ENCODE results near the gene CKAP5.

CKAP5 gene

DNA sequence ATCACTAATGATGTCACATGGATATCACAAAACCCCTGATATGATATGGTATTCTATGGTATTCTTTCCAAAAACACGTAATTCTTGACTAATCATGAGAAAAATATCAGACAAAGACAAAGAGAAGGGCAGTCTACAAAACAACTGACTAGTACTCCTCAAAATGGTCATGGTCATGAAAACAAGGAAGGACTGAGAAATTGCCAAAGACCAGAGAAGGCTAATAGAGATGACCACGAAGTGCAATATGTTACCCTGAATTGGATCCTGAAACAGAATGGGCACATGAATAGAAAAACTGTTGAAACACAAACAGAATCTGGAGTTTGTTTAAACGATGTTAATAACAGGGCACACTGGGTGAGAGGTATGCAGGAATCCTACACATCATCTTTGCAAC lies 10.2 kb downstream of the CKAP5 start:
- Histone ChIP-seq H3F3A (ENCODE audit: control insufficient read depth, insufficient read depth) (no peaks in the 10 kb centered on the region), H3K4me1 (ENCODE audit: control insufficient read depth, low read length) (no peaks in the 10 kb centered on the region), H3K4me3 (ENCODE audit: low read length) (no peak overlapping the region), H3K9me3 (ENCODE audit: control insufficient read depth, insufficient read depth, low read length) (no peaks in the 10 kb centered on the region), H3K79me2 (ENCODE audit: control insufficient read depth, low read length) (peaks cover 100% of the 10 kb centered on the region), H3K36me3 (ENCODE audit: control insufficient read depth, low read length) (peaks cover 43% of the 10 kb centered on the region), H3K4me2 (ENCODE audit: low read length) (no peak overlapping the region), H3K27me3 (ENCODE audit: control insufficient read depth, low read length) (no peaks in the 10 kb centered on the region), H3K9me2 (replicated peaks; ENCODE audit: control insufficient read depth, low read length) (no peaks in the 10 kb centered on the region), H4K20me1 (ENCODE audit: control insufficient read depth, insufficient read depth, low read depth, low read length) (peaks cover 28% of the 10 kb centered on the region), H3K27ac (ENCODE audit: low read depth, low read length) (no peak overlapping the region)
- TF ChIP-seq, protein P1, sequence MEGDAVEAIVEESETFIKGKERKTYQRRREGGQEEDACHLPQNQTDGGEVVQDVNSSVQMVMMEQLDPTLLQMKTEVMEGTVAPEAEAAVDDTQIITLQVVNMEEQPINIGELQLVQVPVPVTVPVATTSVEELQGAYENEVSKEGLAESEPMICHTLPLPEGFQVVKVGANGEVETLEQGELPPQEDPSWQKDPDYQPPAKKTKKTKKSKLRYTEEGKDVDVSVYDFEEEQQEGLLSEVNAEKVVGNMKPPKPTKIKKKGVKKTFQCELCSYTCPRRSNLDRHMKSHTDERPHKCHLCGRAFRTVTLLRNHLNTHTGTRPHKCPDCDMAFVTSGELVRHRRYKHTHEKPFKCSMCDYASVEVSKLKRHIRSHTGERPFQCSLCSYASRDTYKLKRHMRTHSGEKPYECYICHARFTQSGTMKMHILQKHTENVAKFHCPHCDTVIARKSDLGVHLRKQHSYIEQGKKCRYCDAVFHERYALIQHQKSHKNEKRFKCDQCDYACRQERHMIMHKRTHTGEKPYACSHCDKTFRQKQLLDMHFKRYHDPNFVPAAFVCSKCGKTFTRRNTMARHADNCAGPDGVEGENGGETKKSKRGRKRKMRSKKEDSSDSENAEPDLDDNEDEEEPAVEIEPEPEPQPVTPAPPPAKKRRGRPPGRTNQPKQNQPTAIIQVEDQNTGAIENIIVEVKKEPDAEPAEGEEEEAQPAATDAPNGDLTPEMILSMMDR (IDR thresholded peaks at IDR 0.05; ENCODE audit: low read depth, low read length, poor library complexity, severe bottlenecking): no peak
- TF ChIP-seq EZH2phosphoT487 (IDR thresholded peaks at IDR 0.05; ENCODE audit: borderline replicate concordance, low read length): no peak

DNA sequence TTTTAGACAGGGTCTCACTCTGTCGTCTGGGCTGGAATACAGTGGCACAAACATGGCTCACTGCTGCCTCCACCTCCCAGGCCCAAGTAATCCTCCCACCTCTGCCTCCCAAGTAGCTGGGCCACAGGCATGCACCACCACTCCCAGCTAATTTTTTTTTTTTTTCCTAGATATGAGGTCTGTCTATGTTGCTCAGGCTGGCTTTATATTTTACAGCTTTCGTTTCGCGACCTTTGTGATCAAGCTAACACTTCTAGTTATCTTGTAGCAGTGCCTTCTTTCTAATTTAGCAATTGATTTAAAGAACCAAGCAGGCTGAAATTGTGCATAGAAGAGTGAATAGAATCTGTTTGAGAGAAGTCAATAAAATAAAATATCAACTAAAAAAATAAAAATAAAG lies 11.3 kb downstream of the CKAP5 start:
- H3K4me3 ChIP-seq (ENCODE audit: low read length): no peak overlapping the region

DNA sequence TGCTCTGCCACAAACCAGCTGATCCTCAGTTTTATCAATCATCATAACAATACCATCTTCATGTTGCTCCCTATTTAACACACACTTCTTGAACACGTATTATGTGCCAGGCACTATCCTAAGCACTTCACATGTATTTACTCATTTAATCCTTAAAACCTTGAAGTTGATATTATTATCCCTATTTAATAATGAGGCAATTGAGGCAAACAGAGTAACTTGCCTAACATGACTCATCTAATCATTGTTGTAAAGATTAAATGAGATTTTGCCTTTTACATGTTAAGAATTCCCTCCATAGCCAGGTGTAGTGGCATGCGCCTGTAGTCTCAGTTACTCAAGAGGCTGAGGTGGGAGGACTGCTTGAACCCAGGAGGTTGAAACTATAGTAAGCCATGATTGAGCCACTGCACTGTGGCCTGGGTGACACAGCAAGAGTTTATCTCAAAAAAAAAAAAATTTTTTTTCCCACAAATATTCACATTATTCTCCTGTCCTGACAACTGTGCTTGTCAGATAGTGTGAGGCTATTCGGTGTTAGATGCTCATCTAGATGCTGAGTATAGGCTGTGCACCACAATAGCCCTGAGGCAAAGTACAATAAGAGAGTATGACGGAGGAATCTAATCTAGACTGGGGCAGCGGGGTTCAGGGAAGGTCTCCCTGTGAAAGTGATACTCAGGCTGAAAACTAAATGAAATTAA lies 13.4 kb downstream of the CKAP5 start:
- Histone ChIP-seq H3K27me3 (ENCODE audit: control insufficient read depth, low read length) (no peaks in the 10 kb centered on the region), H3K79me2 (ENCODE audit: control insufficient read depth, low read length) (peaks cover 100% of the 10 kb centered on the region)

More for the DNA sequence above, 11.3 kb downstream of the CKAP5 start:
- Histone ChIP-seq H3K27me3 (ENCODE audit: control insufficient read depth, low read length) (no peaks in the 10 kb centered on the region), H3K36me3 (ENCODE audit: control insufficient read depth, low read length) (peaks cover 36% of the 10 kb centered on the region), H3K27ac (ENCODE audit: low read depth, low read length) (no peak overlapping the region), H3K9me2 (replicated peaks; ENCODE audit: control insufficient read depth, low read length) (no peaks in the 10 kb centered on the region), H3K4me1 (ENCODE audit: control insufficient read depth, low read length) (no peaks in the 10 kb centered on the region), H4K20me1 (ENCODE audit: control insufficient read depth, insufficient read depth, low read depth, low read length) (peaks cover 29% of the 10 kb centered on the region), H3K79me2 (ENCODE audit: control insufficient read depth, low read length) (peaks cover 100% of the 10 kb centered on the region), H3F3A (ENCODE audit: control insufficient read depth, insufficient read depth) (no peaks in the 10 kb centered on the region), H3K4me2 (ENCODE audit: low read length) (no peak overlapping the region), H3K9me3 (ENCODE audit: control insufficient read depth, insufficient read depth, low read length) (no peaks in the 10 kb centered on the region)
- no peak for TF ChIP-seq EZH2phosphoT487 (IDR thresholded peaks at IDR 0.05; ENCODE audit: borderline replicate concordance, low read length)
- TF ChIP-seq, protein P1 (IDR thresholded peaks at IDR 0.05; ENCODE audit: low read depth, low read length, poor library complexity, severe bottlenecking): no peak

More for the DNA sequence above, 13.4 kb downstream of the CKAP5 start:
- peaks cover 38% of the 10 kb centered on the region for H4K20me1 ChIP-seq (ENCODE audit: control insufficient read depth, insufficient read depth, low read depth, low read length)
- no peak for TF ChIP-seq EZH2phosphoT487 (IDR thresholded peaks at IDR 0.05; ENCODE audit: borderline replicate concordance, low read length)
- TF ChIP-seq, protein P1 (IDR thresholded peaks at IDR 0.05; ENCODE audit: low read depth, low read length, poor library complexity, severe bottlenecking): no peak
- no peaks in the 10 kb centered on the region for H3F3A ChIP-seq (ENCODE audit: control insufficient read depth, insufficient read depth)
- H3K4me2 ChIP-seq (ENCODE audit: low read length): no peak overlapping the region
- H3K9me2 ChIP-seq (replicated peaks; ENCODE audit: control insufficient read depth, low read length): no peaks in the 10 kb centered on the region
- no peak overlapping the region for H3K27ac ChIP-seq (ENCODE audit: low read depth, low read length)
- peaks cover 4% of the 10 kb centered on the region for H3K4me1 ChIP-seq (ENCODE audit: control insufficient read depth, low read length)
- H3K36me3 ChIP-seq (ENCODE audit: control insufficient read depth, low read length): peaks cover 35% of the 10 kb centered on the region
- no peak overlapping the region for H3K4me3 ChIP-seq (ENCODE audit: low read length)
- no peaks in the 10 kb centered on the region for H3K9me3 ChIP-seq (ENCODE audit: control insufficient read depth, insufficient read depth, low read length)

Measured in DOHH2 (cell line).